Cardiac fibroblast (primary cell): ENCODE measurements around the gene HINFP.

Source experiments
- DNase-seq, 2 donors: peaks; one replicate each; pipeline versions ENCODE4 v3.0.0 to v3.0.0-alpha.2; 2010; ENCODE audit warnings: low read depth in 2 of 2
- H3K4me3 ChIP-seq, 2 donors: replicated peaks in 1 of 2; 1 replicate in 1 of 2; 2 replicates in 1 of 2; pipeline ENCODE4 v1.5.1; 2011; ENCODE audit warnings: low read depth in 2 of 2, low read length in 2 of 2, mild to moderate bottlenecking in 2 of 2, moderate library complexity in 1 of 2
- TF ChIP-seq, protein P1 (sequence below): IDR thresholded peaks from one replicate; pipeline ENCODE4 v1.5.1; 2011; ENCODE audit warnings: low read depth, mild to moderate bottlenecking, low read length, inconsistent platforms

Gene HINFP

GRCh38 chr11:119116601-119117000 lies 4.8 kb upstream of the HINFP start:
- no peak overlapping the region for H3K4me3 ChIP-seq
- DNase-seq: no peak
- TF ChIP-seq, protein P1, sequence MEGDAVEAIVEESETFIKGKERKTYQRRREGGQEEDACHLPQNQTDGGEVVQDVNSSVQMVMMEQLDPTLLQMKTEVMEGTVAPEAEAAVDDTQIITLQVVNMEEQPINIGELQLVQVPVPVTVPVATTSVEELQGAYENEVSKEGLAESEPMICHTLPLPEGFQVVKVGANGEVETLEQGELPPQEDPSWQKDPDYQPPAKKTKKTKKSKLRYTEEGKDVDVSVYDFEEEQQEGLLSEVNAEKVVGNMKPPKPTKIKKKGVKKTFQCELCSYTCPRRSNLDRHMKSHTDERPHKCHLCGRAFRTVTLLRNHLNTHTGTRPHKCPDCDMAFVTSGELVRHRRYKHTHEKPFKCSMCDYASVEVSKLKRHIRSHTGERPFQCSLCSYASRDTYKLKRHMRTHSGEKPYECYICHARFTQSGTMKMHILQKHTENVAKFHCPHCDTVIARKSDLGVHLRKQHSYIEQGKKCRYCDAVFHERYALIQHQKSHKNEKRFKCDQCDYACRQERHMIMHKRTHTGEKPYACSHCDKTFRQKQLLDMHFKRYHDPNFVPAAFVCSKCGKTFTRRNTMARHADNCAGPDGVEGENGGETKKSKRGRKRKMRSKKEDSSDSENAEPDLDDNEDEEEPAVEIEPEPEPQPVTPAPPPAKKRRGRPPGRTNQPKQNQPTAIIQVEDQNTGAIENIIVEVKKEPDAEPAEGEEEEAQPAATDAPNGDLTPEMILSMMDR: no peak

DNA sequence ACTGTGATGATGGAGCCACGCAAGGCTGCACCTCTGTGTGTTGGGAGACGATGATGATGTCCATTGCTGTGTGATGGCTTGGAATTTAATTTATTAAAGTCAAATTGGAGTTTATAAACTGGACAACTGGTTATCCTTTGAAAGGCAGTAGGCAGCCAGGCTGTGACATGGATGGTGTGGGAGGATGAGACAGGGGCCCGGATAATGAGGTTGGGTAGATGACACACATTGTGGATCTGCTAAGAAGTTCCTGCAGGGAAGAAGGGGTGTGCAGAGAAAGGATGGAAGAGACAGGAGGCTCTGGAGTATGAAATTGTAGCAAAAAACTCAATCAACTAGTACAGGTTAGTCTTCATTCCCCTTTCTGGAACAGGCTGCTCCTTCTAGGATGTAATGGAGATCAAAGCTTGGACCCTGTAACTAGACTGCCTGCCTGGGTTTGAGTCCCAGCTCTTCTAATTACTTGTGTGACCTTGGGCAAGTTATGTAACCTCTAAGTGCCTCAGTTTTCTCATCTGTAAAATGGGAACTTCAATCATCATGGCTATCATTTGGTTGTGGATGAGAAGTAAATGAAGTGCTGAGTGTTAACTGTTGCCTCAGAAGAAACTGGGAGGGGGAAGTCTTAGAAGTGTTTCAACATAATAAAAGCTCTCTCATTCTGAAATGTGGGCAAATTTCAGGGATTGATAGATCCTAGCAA lies 4.2 kb upstream of the HINFP start:
- TF ChIP-seq, protein P1: no peak
- DNase-seq: no peak
- no peak overlapping the region for H3K4me3 ChIP-seq

DNA sequence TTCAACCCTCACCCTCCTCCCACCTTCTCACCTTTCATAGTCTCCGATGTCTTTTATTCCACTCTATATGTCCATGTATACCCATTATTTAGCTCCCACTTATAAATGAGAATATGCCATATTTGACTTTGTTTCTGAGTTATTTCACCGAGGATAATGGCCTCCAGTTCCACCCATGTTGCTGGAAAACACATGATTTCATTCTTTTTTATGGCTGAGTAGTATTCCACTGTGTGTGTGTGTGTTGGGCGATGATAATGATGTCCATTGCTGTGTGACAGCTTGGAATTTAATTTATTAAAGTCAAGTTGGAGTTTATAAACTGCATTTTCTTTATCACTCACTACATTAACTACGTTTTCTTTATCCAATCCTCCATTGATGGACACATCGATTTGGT lies 3.2 kb upstream of the HINFP start:
- DNase-seq: no peak
- H3K4me3 ChIP-seq: no peak overlapping the region
- TF ChIP-seq, protein P1: no peak

- TF ChIP-seq, protein P1: no peak
- no peak for DNase-seq
- H3K4me3 ChIP-seq: no peak overlapping the region
Measured at GRCh38 chr11:119118946-119119345, 2.4 kb upstream of the HINFP start.

DNA sequence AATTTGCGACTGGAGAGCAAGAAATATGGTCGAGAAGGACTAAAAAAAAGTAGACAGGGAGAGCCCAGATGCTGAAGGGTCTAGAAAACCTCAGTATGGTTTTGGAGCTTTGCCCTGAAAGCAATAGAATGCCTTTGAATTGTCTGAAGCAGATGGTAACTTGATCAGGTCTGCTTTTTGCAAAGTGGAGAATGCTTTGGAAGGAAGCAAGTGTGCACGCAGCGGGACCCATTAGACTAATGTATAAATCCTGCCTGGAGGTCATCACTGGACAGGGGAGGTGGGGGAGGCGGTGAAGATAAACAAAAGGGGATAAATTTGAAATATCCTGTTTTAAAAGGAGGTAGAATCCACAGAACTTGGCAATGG lies 757 bp upstream of the HINFP start:
- TF ChIP-seq, protein P1: no peak
- H3K4me3 ChIP-seq: peak overlapping the region; percentile 51 to 64
- DNase-seq: peak in 1 of 2 donors; percentile 44

GRCh38 chr11:119121811-119122124 lies 388 bp downstream of the HINFP start:
- TF ChIP-seq, protein P1: no peak
- DNase-seq: no peak
- H3K4me3 ChIP-seq: peak overlapping the region; percentile 99

DNA sequence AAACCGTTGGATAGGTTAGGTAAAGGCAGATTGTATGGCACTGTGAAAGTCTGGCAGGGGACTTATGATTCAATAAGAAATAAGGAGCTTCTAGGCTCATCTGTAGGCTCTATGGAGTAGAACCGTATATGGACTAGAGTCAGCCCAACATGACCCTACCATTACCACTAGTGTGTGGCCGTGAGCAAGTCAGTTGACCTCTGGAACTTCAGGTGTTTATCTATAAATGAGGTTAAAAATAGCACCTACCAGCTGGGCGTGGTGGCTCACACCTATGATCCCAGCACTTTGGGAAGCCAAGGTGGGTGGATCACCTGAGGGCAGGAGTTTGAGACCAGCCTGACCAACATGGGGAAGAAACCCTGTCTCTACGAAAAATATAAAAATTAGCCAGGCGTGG lies 4.4 kb downstream of the HINFP start:
- no peak for DNase-seq
- TF ChIP-seq, protein P1: no peak
- H3K4me3 ChIP-seq: no peak overlapping the region
